SK-N-MC (cell line): ENCODE data around the gene OSM.

ENCODE experiments used
- DNase-seq: peaks from one replicate; pipeline ENCODE4 v3.0.0-alpha.2; 2011; ENCODE audit warnings: low read depth, low spot score
- H3K27ac ChIP-seq: fragments of 200-600 bp; sonication (generic); 2 replicates; pipeline ENCODE4 v1.5.1; 2016; ENCODE audit warnings: mixed run types
- H3K36me3 ChIP-seq: fragments of 200-600 bp; sonication (generic); 2 replicates; pipeline ENCODE4 v1.6.1; 2017; ENCODE audit warnings: antibody characterized with exemption, low read length, mixed read lengths; ENCODE audit not compliant: insufficient read depth
- H3K4me3 ChIP-seq: fragments of 200-600 bp; sonication (generic); 2 replicates; pipeline ENCODE4 v1.5.1; 2016
- H3K9ac ChIP-seq: fragments of 200-600 bp; sonication (generic); 2 replicates; pipeline ENCODE4 v1.8.0; 2017; ENCODE audit warnings: mixed run types, mixed read lengths; ENCODE audit not compliant: insufficient read length
- H3K9me3 ChIP-seq: fragments of 200-600 bp; sonication (generic); 2 replicates; pipeline ENCODE4 v1.6.1; 2017; ENCODE audit warnings: low read depth, mild to moderate bottlenecking, antibody characterized with exemption, low read length, moderate library complexity, mixed read lengths
- EZH2 ChIP-seq: fragments of 200-600 bp; sonication (generic); IDR thresholded peaks from one replicate; pipeline ENCODE4 v1.6.1; 2017; ENCODE audit warnings: antibody characterized with exemption
- FOXP2 ChIP-seq: optimal IDR thresholded peaks from 2 replicates; pipeline ENCODE3; 2011; ENCODE audit warnings: mild to moderate bottlenecking, moderate library complexity; ENCODE audit not compliant: insufficient read depth; ENCODE audit errors: extremely low read length, control extremely low read depth
- POLR2AphosphoS5 ChIP-seq: IDR thresholded peaks from 2 replicates; pipeline ENCODE4 v1.6.1; 2012; ENCODE audit warnings: mild to moderate bottlenecking, low read depth, low read length, borderline replicate concordance

OSM gene

GRCh38 chr22:30253205-30253852 lies 13.3 kb downstream of the OSM start:
- DNase-seq: no peak

GRCh38 chr22:30252411-30253204 lies 14.0 kb downstream of the OSM start:
- H3K4me3 ChIP-seq: no peak overlapping the region
- no peak overlapping the region for H3K27ac ChIP-seq
- H3K9me3 ChIP-seq: no peaks in the 10 kb centered on the region
- no peak for DNase-seq
- no peak overlapping the region for H3K9ac ChIP-seq
- no peaks in the 10 kb centered on the region for H3K36me3 ChIP-seq
- TF ChIP-seq FOXP2: no peak
- no peak for TF ChIP-seq POLR2AphosphoS5
- no peak for TF ChIP-seq EZH2

More at GRCh38 chr22:30253205-30253852, 13.3 kb downstream of the OSM start:
- no peaks in the 10 kb centered on the region for H3K9me3 ChIP-seq
- H3K9ac ChIP-seq: no peak overlapping the region
- H3K4me3 ChIP-seq: no peak overlapping the region
- no peaks in the 10 kb centered on the region for H3K36me3 ChIP-seq
- H3K27ac ChIP-seq: no peak overlapping the region
- no peak for TF ChIP-seq POLR2AphosphoS5
- no peak for TF ChIP-seq EZH2
- no peak for TF ChIP-seq FOXP2

GRCh38 chr22:30251711-30252110 lies 14.9 kb downstream of the OSM start:
- Histone ChIP-seq H3K27ac (no peak overlapping the region), H3K9me3 (no peaks in the 10 kb centered on the region), H3K4me3 (no peak overlapping the region), H3K36me3 (no peaks in the 10 kb centered on the region), H3K9ac (no peak overlapping the region)
- DNase-seq: no peak
- TF ChIP-seq EZH2 (no peak), POLR2AphosphoS5 (no peak), FOXP2 (no peak)

- TF ChIP-seq FOXP2 (no peak), POLR2AphosphoS5 (no peak), EZH2 (no peak)
- no peak for DNase-seq
Observed at GRCh38 chr22:30250661-30251267, 15.9 kb downstream of the OSM start.

GRCh38 chr22:30250039-30250565 lies 16.5 kb downstream of the OSM start:
- Histone ChIP-seq H3K9me3 (no peaks in the 10 kb centered on the region), H3K9ac (no peak overlapping the region), H3K4me3 (no peak overlapping the region), H3K27ac (no peak overlapping the region), H3K36me3 (no peaks in the 10 kb centered on the region)
- DNase-seq: no peak
- TF ChIP-seq POLR2AphosphoS5: no peak
- no peak for TF ChIP-seq EZH2
- TF ChIP-seq FOXP2: no peak

More at GRCh38 chr22:30250661-30251267, 15.9 kb downstream of the OSM start:
- H3K27ac ChIP-seq: no peak overlapping the region
- H3K36me3 ChIP-seq: no peaks in the 10 kb centered on the region
- no peak overlapping the region for H3K4me3 ChIP-seq
- H3K9me3 ChIP-seq: no peaks in the 10 kb centered on the region
- no peak overlapping the region for H3K9ac ChIP-seq

- no peak overlapping the region for H3K27ac ChIP-seq
- no peaks in the 10 kb centered on the region for H3K9me3 ChIP-seq
- DNase-seq: no peak
- H3K36me3 ChIP-seq: no peaks in the 10 kb centered on the region
- H3K4me3 ChIP-seq: no peak overlapping the region
- no peak for TF ChIP-seq FOXP2
- TF ChIP-seq POLR2AphosphoS5: no peak
- TF ChIP-seq EZH2: no peak
- no peak overlapping the region for H3K9ac ChIP-seq
Observed at GRCh38 chr22:30249049-30250038, 17.3 kb downstream of the OSM start.

- Histone ChIP-seq H3K9ac (no peak overlapping the region), H3K4me3 (no peak overlapping the region), H3K36me3 (no peaks in the 10 kb centered on the region), H3K27ac (no peak overlapping the region), H3K9me3 (no peaks in the 10 kb centered on the region)
- TF ChIP-seq FOXP2: no peak
- no peak for TF ChIP-seq POLR2AphosphoS5
- no peak for TF ChIP-seq EZH2
- DNase-seq: no peak
Observed at GRCh38 chr22:30248484-30248883, 18.2 kb downstream of the OSM start.
